ENCODE results near the gene FBXO28. TPM values are rescaled to one million over a fixed set of nuclear protein-coding genes. Genes with fewer than 3 reads are reported as not detected.

The FBXO28 gene
- total RNA-seq, 1 donor from 2014 or later = 32.0 TPM

GRCh38 chr1:224151117-224151516 is 37.2 kb downstream of the FBXO28 start:
- H3K27me3 ChIP-seq (ENCODE audit: low read depth) = no peaks in the 10 kb centered on the region
- no peak for ATAC-seq
- TF ChIP-seq CTCF (IDR thresholded peaks at IDR 0.05) = no peak
- peaks cover 41% of the 10 kb centered on the region for H3K36me3 ChIP-seq
- no peaks in the 10 kb centered on the region for H3K9me3 ChIP-seq
- H3K4me3 ChIP-seq = no peak overlapping the region
- intact Hi-C loops (cut with DNase I) = no loop called here
- DNase-seq = no peak
- H3K4me1 ChIP-seq = no peaks in the 10 kb centered on the region
- no peak overlapping the region for H3K27ac ChIP-seq

- Histone ChIP-seq H3K27me3 (ENCODE audit: low read depth) (no peaks in the 10 kb centered on the region), H3K36me3 (peaks cover 73% of the 10 kb centered on the region), H3K27ac (no peak overlapping the region), H3K4me1 (no peaks in the 10 kb centered on the region), H3K4me3 (no peak overlapping the region), H3K9me3 (no peaks in the 10 kb centered on the region)
- intact Hi-C loops (cut with DNase I) = no loop called here
- no peak for ATAC-seq
- TF ChIP-seq CTCF (IDR thresholded peaks at IDR 0.05) = no peak
- no peak for DNase-seq
Observed at GRCh38 chr1:224157316-224157715, 43.4 kb downstream of the FBXO28 start.

- no peak for TF ChIP-seq CTCF (IDR thresholded peaks at IDR 0.05)
- Histone ChIP-seq H3K27me3 (ENCODE audit: low read depth) (no peaks in the 10 kb centered on the region), H3K9me3 (no peaks in the 10 kb centered on the region), H3K36me3 (peaks cover 60% of the 10 kb centered on the region), H3K4me3 (no peak overlapping the region), H3K4me1 (no peaks in the 10 kb centered on the region), H3K27ac (no peak overlapping the region)
- DNase-seq (no peak), ATAC-seq (no peak)
- intact Hi-C loops (cut with DNase I) = no loop called here
Observed at GRCh38 chr1:224159541-224159940, 45.6 kb downstream of the FBXO28 start.

- Histone ChIP-seq H3K4me3 (no peak overlapping the region), H3K4me1 (no peaks in the 10 kb centered on the region), H3K36me3 (peaks cover 56% of the 10 kb centered on the region), H3K27ac (no peak overlapping the region), H3K27me3 (ENCODE audit: low read depth) (no peaks in the 10 kb centered on the region), H3K9me3 (no peaks in the 10 kb centered on the region)
- no peak for ATAC-seq
- intact Hi-C loops (cut with DNase I) = no loop called here
- no peak for DNase-seq
- TF ChIP-seq CTCF (IDR thresholded peaks at IDR 0.05) = no peak
Observed at GRCh38 chr1:224160171-224160682, 46.3 kb downstream of the FBXO28 start.

GRCh38 chr1:224162768-224163167 is 48.9 kb downstream of the FBXO28 start:
- Histone ChIP-seq H3K36me3 (peaks cover 35% of the 10 kb centered on the region), H3K9me3 (no peaks in the 10 kb centered on the region)
- intact Hi-C loops (cut with DNase I) = no loop called here

More at GRCh38 chr1:224162768-224163167, 48.9 kb downstream of the FBXO28 start:
- no peaks in the 10 kb centered on the region for H3K4me1 ChIP-seq
- no peak overlapping the region for H3K27ac ChIP-seq
- H3K4me3 ChIP-seq = no peak overlapping the region
- no peaks in the 10 kb centered on the region for H3K27me3 ChIP-seq (ENCODE audit: low read depth)
- ATAC-seq (no peak), DNase-seq (no peak)
- no peak for TF ChIP-seq CTCF (IDR thresholded peaks at IDR 0.05)
